Stimulated activated CD8-positive, alpha-beta memory T cell treated with anti-CD3 and anti-CD28 coated beads, Interleukin-2, amount 100 ng/mL, for 48 hours (primary cell): ENCODE results near the gene YWHAE.
"Not testable (repeated sequence)": the region's sequence is repeated elsewhere in the genome, so short reads cannot be mapped to it uniquely, and the experiment has no call there.

Experiments used
- DNase-seq, 2 donors: peaks; one replicate each; pipeline ENCODE4 v3.0.0-alpha.2; 2020; ENCODE audit warnings: low read depth in 2 of 2

YWHAE gene

GRCh38 chr17:1399679-1400512 lies at the start of gene YWHAE:
YWHAE (minus strand) TSS chr17:1400222; CDS start chr17:1400110, 112 bp downstream.
- DNase-seq, result peak; percentile 97 to 98

- DNase-seq, result no peak
Measured at GRCh38 chr17:1449412-1449967, 49.5 kb upstream of the YWHAE start.

GRCh38 chr17:1447052-1447451 lies 47.0 kb upstream of the YWHAE start:
- DNase-seq, result no peak

GRCh38 chr17:1446201-1446600 lies 46.2 kb upstream of the YWHAE start:
- no peak for DNase-seq

- DNase-seq, result not testable (repeated sequence)
Measured at GRCh38 chr17:1445695-1446094, 45.7 kb upstream of the YWHAE start.

GRCh38 chr17:1442721-1443120 lies 42.7 kb upstream of the YWHAE start:
- not testable (repeated sequence) for DNase-seq

- DNase-seq, result no peak
Measured at GRCh38 chr17:1442187-1442586, 42.2 kb upstream of the YWHAE start.

- DNase-seq, result no peak
Measured at GRCh38 chr17:1440921-1441320, 40.9 kb upstream of the YWHAE start.

GRCh38 chr17:1438593-1439083 lies 38.6 kb upstream of the YWHAE start:
- DNase-seq, result no peak

GRCh38 chr17:1435326-1435725 lies 35.3 kb upstream of the YWHAE start:
- no peak for DNase-seq

- DNase-seq, result no peak
Measured at GRCh38 chr17:1434150-1434549, 34.1 kb upstream of the YWHAE start.

GRCh38 chr17:1431631-1432104 lies 31.6 kb upstream of the YWHAE start:
- no peak for DNase-seq

- no peak for DNase-seq
Measured at GRCh38 chr17:1423456-1424135, 23.6 kb upstream of the YWHAE start.

- no peak for DNase-seq
Measured at GRCh38 chr17:1422885-1423284, 22.9 kb upstream of the YWHAE start.

GRCh38 chr17:1421470-1421869 lies 21.4 kb upstream of the YWHAE start:
- DNase-seq, result no peak

- DNase-seq, result no peak
Measured at GRCh38 chr17:1420981-1421380, 21.0 kb upstream of the YWHAE start.

- no peak for DNase-seq
Measured at GRCh38 chr17:1420163-1420562, 20.1 kb upstream of the YWHAE start.

GRCh38 chr17:1418476-1418875 lies 18.5 kb upstream of the YWHAE start:
- not testable (repeated sequence) for DNase-seq

- no peak for DNase-seq
Measured at GRCh38 chr17:1416414-1416813, 16.4 kb upstream of the YWHAE start.

- no peak for DNase-seq
Measured at GRCh38 chr17:1414634-1415033, 14.6 kb upstream of the YWHAE start.

- no peak for DNase-seq
Measured at GRCh38 chr17:1414001-1414574, 14.1 kb upstream of the YWHAE start.

GRCh38 chr17:1413281-1413791 lies 13.3 kb upstream of the YWHAE start:
- DNase-seq, result no peak
